ENCODE data around the gene MTREX. TPM values are rescaled to one million over a fixed set of nuclear protein-coding genes. Genes with fewer than 3 reads are reported as not detected.

The MTREX gene
- total and polyA plus RNA-seq, 2 donors (not counting 1 experiment from before 2014, with no cell fraction given) = 7.9 to 94.0 TPM

- no CpG with 5 or more reads among the region's 2 CpGs for WGBS (ENCODE audit: insufficient coverage)
- Histone ChIP-seq H3K4me1 (ENCODE audit: control insufficient read depth in 2 of 2, insufficient read depth in 2 of 2, low read length in 2 of 2) (no peaks in the 10 kb centered on the region), H3K9ac (ENCODE audit: low read length) (no peak overlapping the region), H3K36me3 (replicated peaks in 1 of 2; ENCODE audit: control extremely low read depth in 1 of 2, control insufficient read depth in 1 of 2, extremely low read depth in 1 of 2, insufficient read depth in 2 of 2, low read length in 1 of 2) (peaks cover 2 to 74% of the 10 kb centered on the region in 2 experiments), H3K4me2 (replicated peaks; ENCODE audit: low read depth, low read length, poor library complexity, severe bottlenecking) (no peak overlapping the region), H4K20me1 (ENCODE audit: control insufficient read depth, insufficient read depth, low read length, poor library complexity, severe bottlenecking) (peaks cover 10% of the 10 kb centered on the region), H3K4me3 (ENCODE audit: control extremely low read depth in 1 of 5, extremely low read depth in 1 of 5, insufficient read depth in 1 of 5, low read depth in 2 of 5, low read length in 4 of 5) (no peak overlapping the region), H3K27me3 (replicated peaks in 1 of 4; ENCODE audit: control extremely low read depth in 1 of 4, control insufficient read depth in 3 of 4, insufficient read depth in 4 of 4, low read length in 3 of 4) (no peaks in the 10 kb centered on the region), H3K27ac (ENCODE audit: low read length in 2 of 2) (no peak overlapping the region), H2AFZ (ENCODE audit: insufficient read depth, low read depth, low read length, poor library complexity, severe bottlenecking) (no peak overlapping the region), H3K79me2 (ENCODE audit: control insufficient read depth, insufficient read depth, low read length) (peaks cover 6% of the 10 kb centered on the region), H3K9me3 (ENCODE audit: control extremely low read depth in 1 of 3, control insufficient read depth in 2 of 3, insufficient read depth in 1 of 3, low read length in 2 of 3) (peaks cover 0 to 10% (median 10%) of the 10 kb centered on the region in 3 donors)
- Mint-ChIP-seq H3K4me3 (no peak overlapping the region), H3K27me3 (no peaks in the 10 kb centered on the region), H3K4me1 (no peaks in the 10 kb centered on the region), H3K27ac (no peak overlapping the region), H3K9me3 (ENCODE audit: insufficient read depth) (peaks cover 8% of the 10 kb centered on the region)
- no peak for ATAC-seq (ENCODE audit: low read depth)
- POLR2A ChIA-PET = no interaction called here
- CTCF ChIA-PET = no interaction called here
- DNase-seq = no peak
- TF ChIP-seq CTCF (IDR thresholded peaks at IDR 0.05) (no peak), EZH2 (IDR thresholded peaks at IDR 0.05; ENCODE audit: borderline replicate concordance, insufficient read depth, low read depth, low read length, poor library complexity, severe bottlenecking) (no peak)
- intact Hi-C loops (cut with micrococcal nuclease) = no loop called here
Measured at GRCh38 chr5:55387865-55388264, 80.1 kb downstream of the MTREX start.

GRCh38 chr5:55391707-55392106 lies 83.9 kb downstream of the MTREX start:
- H3K27ac Mint-ChIP-seq = no peak overlapping the region
- CTCF ChIA-PET = no interaction called here
- ATAC-seq (ENCODE audit: low read depth) (no peak), DNase-seq (no peak)
- H3K4me3 Mint-ChIP-seq = no peak overlapping the region
- no peak for TF ChIP-seq CTCF (IDR thresholded peaks at IDR 0.05)
- TF ChIP-seq EZH2 (IDR thresholded peaks at IDR 0.05; ENCODE audit: borderline replicate concordance, insufficient read depth, low read depth, low read length, poor library complexity, severe bottlenecking) = no peak
- peaks cover 2 to 58% of the 10 kb centered on the region in 2 experiments for H3K36me3 ChIP-seq (replicated peaks in 1 of 2; ENCODE audit: control extremely low read depth in 1 of 2, control insufficient read depth in 1 of 2, extremely low read depth in 1 of 2, insufficient read depth in 2 of 2, low read length in 1 of 2)
- H3K27me3 Mint-ChIP-seq = no peaks in the 10 kb centered on the region
- H4K20me1 ChIP-seq (ENCODE audit: control insufficient read depth, insufficient read depth, low read length, poor library complexity, severe bottlenecking) = no peaks in the 10 kb centered on the region
- H2AFZ ChIP-seq (ENCODE audit: insufficient read depth, low read depth, low read length, poor library complexity, severe bottlenecking) = no peak overlapping the region
- no peak overlapping the region for H3K4me3 ChIP-seq (ENCODE audit: control extremely low read depth in 1 of 5, extremely low read depth in 1 of 5, insufficient read depth in 1 of 5, low read depth in 2 of 5, low read length in 4 of 5)
- peaks cover 0 to 6% (median 0%) of the 10 kb centered on the region in 3 donors for H3K9me3 ChIP-seq (ENCODE audit: control extremely low read depth in 1 of 3, control insufficient read depth in 2 of 3, insufficient read depth in 1 of 3, low read length in 2 of 3)
- POLR2A ChIA-PET = no interaction called here
- H3K4me1 Mint-ChIP-seq = no peaks in the 10 kb centered on the region
- H3K79me2 ChIP-seq (ENCODE audit: control insufficient read depth, insufficient read depth, low read length) = peaks cover 2% of the 10 kb centered on the region
- no peak overlapping the region for H3K9ac ChIP-seq (ENCODE audit: low read length)
- no peaks in the 10 kb centered on the region for H3K9me3 Mint-ChIP-seq (ENCODE audit: insufficient read depth)
- intact Hi-C loops (cut with micrococcal nuclease) = no loop called here
- H3K27me3 ChIP-seq (replicated peaks in 1 of 4; ENCODE audit: control extremely low read depth in 1 of 4, control insufficient read depth in 3 of 4, insufficient read depth in 4 of 4, low read length in 3 of 4) = no peaks in the 10 kb centered on the region
- no peak overlapping the region for H3K4me2 ChIP-seq (replicated peaks; ENCODE audit: low read depth, low read length, poor library complexity, severe bottlenecking)
- no peaks in the 10 kb centered on the region for H3K4me1 ChIP-seq (ENCODE audit: control insufficient read depth in 2 of 2, insufficient read depth in 2 of 2, low read length in 2 of 2)
- WGBS (ENCODE audit: insufficient coverage) = no CpG with 5 or more reads among the region's 2 CpGs
- H3K27ac ChIP-seq (ENCODE audit: low read length in 2 of 2) = no peak overlapping the region

All from B cell (primary cell).